ENCODE results near the gene FBRS.

- TF ChIP-seq CTCF (IDR thresholded peaks at IDR 0.05; ENCODE audit: low read depth, low read length, poor library complexity, severe bottlenecking), result no peak
- no peak for TF ChIP-seq EZH2phosphoT487 (IDR thresholded peaks at IDR 0.05; ENCODE audit: borderline replicate concordance, low read length)
These were observed 57.7 kb downstream of the FBRS start for GRCh38 chr16:30715750-30716445.
